Renal pelvis (tissue), 4 donors: ENCODE results near the gene AP4M1. TPM values are rescaled to one million over a fixed set of nuclear protein-coding genes. Genes with fewer than 3 reads are reported as not detected.

Experiments
- DNase-seq: peaks from one replicate; pipeline ENCODE4 v3.0.0-alpha.2; 2013
- polyA plus RNA-seq, 3 donors: library from polyadenylated mRNA; unstranded; fragments of 120-200 nt; gene quantifications; one replicate each; pipeline ENCODE4 v1.2.1, GENCODE V29; 2013; ENCODE audit not compliant: insufficient read length in 3 of 3

Gene AP4M1
- polyA plus RNA-seq, 3 donors: 33.4 to 39.4 (median 39.0) TPM

DNA sequence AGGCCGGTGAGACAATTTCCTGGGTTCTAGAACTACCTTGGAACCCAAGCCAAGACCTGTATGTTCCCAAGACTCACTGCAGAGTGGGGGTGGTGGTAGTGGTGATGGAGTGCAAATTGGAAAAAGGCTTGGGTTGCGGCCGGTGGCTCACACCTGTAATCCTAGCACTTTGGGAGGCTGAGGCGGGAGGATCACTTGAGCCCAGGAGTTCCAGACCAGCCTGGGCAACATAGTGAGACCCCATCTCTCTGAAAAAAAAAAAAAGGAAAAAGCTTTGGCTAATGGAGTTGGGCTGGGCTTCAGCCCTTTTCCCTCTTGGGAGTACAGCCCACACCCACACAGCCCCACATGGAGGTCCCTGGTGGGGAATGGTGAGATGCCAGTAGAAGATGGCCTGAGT is 4.1 kb downstream of the AP4M1 start:
- no peak for DNase-seq

DNA sequence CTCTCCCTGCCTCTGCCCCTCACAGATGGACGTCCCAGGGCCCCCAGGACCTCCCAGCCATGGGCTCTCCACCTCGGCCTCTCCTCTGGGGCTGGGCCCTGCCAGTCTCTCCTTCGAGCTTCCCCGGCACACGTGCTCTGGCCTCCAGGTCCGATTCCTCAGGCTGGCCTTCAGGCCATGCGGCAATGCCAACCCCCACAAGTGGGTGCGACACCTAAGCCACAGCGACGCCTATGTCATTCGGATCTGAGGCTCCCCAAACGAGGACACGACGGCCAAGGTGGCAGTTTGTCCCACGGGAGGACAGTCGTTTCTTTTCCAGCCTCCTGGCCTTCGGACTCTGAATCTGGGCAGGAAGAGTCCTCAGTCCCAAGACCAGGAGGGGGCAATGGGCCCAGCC is 5.2 kb downstream of the AP4M1 start:
- DNase-seq: no peak

DNA sequence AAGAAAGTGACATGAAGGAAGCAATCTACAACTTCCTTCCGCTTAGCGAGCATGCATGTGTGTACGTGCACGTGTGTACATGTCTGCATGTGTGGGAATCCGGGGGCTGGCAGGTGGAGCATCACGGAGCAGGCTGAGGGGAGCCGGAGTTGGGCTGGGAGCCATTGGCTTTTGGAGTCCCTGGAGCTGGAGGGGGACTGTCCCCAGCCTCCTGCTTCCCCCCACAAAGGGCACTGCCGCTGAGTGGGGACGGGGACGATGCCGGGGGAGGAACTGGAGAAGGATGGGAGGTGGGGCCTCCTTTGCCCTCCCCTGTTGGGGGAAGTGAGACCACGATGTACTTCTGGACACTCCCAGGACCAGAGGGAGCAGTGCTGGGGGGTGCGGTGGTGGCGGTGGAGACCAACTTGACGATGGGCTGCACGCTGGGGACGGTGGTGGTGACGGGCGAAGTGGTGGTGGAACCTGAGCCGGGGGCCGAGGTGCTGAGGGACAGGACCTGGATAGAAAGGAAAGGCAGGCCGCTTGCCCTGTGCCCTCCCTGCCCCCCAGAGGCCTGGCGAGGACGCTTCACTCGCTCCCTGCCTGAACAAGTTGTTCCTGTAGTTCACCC is 5.8 kb downstream of the AP4M1 start:
- DNase-seq: no peak

DNA sequence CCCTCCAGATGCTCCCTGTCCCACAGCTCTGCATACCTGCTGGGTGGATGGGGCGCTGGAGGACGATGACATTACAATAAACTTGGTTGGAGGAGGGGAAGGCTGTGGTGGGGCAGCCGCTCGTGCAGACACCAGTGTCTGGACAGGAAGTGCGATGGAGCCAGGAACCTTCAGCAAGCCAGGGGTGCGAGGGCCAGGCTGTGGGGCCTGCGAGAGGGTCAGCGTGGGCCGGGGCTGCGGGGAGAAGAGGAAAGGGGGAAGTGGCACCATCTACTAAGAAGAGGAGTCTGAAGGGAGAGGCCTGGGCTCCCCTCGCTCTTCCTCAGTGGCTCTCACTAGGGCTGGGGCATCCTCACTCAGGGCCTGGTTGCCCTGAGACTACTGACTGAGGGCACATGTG is 6.4 kb downstream of the AP4M1 start:
- no peak for DNase-seq

DNA sequence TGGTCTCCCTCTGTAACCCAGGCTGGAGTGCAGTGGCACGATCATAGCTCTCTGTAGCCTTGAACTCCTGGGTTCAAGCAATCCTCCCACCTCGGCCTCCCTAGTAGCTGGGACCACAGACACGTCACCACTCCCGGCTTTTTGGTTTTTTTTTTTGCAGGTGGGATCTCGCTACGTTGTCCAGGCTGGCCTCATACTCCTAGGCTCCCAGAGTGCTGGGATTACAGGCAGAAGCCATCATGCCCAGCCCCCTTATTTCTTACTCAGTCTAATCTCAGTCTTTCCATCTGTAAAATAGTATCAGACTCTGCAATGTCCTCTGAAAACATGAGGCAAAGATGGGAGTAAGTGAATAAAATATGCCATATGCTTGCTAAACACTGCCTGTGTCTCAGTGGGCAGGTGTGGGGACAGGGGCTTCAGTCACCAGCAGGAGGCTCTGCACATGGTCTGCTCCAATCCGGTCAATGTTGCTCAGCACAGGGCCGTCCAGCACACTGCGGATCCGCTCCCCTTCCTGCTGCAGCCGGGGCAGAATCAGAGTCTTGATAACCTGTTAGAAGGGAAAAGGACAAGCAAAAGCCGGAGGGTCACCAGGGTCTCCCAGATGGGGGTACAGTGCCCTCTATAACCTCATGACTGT is 8.2 kb downstream of the AP4M1 start:
- DNase-seq: no peak

DNA sequence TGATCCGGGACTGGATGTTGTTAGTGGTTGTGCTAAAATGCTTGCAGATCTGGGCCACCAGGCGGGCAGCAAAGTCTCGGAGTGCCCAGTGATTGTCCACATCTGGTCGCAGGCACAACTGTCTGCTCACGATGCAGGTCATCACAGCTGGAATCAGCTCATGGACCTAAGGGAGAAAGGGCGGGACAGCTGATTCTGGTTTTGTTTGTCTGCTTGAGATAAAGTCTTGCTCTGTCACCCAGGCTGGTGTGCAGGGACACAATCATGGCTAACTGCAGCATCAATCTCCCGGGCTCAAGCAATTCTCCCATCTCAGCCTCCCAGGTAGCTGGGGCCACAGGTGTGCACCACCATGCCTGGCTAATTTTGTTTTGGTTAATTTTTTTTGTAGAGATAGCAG is 9.7 kb downstream of the AP4M1 start:
- DNase-seq: no peak

DNA sequence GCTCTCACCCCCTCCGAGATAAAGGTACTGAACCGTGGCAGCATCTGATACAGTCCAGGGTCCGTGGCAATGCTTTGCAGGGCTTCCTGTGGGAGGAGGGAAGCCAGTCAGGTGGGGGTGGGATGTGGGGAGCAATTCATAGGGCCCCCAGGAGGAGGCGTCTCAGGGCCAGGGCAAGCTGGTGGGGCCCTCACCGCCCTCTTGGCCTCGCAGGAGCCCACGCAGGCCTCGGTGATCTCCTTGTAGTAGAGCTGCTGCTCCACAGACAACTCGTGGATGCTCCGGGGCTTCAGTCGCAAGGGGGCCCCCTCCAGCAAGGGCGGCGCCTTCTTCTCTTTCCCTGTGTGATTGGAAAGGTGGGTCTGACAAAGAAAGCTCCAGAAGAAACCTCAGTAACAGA is 10.5 kb downstream of the AP4M1 start:
- DNase-seq: no peak

DNA sequence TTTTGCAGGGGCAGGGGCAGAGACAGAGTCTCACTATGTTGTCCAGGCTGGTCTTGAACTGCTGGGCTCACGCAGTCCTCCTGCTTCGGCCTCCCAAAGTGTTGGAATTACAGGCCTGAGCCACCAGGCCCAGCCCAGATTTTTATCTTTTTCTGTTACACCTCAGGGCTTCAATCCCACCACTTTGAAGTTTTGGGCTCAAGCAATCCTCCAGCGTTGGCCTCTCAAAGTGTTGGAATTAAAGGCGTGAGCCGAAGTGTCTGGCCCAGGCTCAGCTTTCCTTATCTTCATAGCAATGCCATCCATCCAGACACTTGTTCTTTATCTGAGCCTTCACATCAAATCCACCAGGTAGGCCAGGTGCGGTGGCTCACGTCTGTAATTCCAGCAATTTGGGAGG is 13.6 kb downstream of the AP4M1 start:
- no peak for DNase-seq

DNA sequence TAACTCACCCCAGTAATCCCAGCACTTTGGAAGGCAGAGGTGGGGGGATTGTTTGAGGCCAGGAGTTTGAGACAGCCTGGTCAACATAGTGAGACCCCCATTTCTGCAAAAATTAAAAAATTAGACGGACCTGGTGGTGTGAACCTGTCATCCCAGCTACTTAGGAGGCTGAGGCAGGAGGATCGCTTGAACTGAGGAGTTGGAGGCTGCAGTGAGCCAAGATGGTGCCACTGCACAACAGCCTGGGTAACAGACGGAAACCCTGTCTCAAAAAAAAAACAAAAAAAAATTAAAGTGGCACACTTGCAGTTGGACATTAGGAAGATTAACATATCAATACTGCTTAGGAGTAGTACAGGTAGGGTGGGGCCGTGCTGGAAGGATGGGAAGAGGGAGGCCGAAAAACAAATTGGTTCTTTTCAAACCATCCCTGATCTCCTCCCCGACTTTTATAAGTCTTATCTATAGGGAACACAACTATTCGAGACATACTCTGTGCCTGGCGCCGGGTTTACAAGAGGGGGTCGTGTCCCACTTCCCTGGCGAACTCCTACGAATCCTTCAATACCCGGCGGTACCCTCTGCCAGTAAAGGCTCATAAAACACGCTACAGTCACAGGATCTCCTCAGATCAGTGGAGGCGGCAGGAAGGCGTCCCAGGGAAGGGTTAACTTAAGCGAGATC is 17.1 kb downstream of the AP4M1 start:
- DNase-seq: no peak

DNA sequence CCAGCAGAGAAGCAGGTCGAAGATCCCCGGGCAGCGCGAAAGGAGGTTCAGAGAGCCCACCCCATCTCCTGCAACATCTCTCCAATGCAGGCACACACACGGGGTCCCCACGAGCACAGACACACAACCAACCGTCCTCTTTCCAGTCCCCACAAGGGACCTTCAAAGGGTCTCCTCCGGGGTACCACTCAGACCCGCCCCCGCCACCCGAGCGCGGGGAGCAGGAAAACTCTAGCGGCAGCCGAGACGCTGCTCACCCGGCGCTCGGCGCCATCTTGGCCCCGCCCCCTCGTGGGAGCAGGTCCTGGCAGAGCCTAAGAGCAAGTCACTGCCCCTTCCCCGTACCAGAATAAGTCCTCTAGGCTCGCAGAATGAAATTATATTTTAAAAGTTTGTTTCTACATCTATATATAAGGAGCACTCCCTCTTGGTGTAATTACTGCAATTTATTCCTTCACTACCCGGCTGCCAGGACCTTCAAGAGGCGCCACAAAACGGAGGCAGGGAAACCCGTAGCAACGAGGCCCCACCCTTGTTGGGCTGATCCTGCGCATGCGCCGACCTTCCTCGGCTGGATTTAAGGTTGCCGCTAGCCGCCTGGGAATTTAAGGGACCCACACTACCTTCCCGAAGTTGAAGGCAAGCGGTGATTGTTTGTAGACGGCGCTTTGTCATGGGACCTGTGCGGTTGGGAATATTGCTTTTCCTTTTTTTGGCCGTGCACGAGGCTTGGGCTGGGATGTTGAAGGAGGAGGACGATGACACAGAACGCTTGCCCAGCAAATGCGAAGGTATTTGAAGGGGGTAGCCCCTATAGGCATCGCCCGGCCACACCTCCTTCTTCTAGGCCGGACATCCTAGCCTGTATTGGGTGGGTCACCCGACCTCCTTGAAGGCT is 17.9 kb downstream of the AP4M1 start, which contains the start of the genes CNPY4 and TAF6:
CNPY4 (plus strand) TSS at position 563 of the 898 bp plus-strand sequence; CDS start at position 674, 111 bp downstream.
TAF6 (minus strand) TSS at position 287 of the 898 bp plus-strand sequence. CDS start 5,149 bp downstream, outside the sequence.
- DNase-seq: peak; percentile 95

DNA sequence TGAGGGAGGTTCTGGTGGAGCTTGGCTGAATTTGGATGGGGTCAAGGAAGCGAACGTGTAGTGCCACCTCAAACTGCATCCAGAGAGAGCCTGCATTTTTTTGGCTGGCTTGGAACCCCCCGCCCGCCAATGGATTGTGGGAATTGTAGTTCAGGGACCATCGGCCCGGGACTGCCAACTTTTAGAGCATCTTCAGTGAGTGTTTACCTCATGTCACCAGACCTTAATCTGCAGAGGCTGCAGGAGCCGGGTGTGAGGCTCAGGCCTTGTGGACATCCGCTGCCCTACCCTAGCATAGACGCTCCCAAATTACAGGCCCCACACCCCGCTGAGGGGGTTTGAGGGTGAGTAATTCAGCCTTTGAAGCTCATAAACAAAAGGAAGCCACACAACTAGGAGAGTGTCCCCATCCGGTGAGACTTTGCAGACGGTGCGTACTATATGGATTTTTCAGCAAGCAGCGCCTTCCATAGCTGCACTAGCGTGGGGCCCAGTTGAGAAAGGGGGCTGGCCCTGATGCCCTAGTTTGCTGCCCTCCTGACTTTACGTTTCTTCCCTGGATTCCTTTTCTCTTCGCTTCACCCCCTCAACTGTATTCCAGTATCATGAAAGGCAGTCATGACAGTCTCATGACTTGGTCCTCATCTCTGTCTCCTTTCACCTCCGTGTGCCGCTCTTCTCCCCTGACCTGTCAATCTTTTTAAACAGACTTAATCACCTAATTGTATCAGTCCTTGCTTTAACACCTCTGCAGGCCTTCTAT is 18.7 kb downstream of the AP4M1 start:
- peak; percentile 64 for DNase-seq

DNA sequence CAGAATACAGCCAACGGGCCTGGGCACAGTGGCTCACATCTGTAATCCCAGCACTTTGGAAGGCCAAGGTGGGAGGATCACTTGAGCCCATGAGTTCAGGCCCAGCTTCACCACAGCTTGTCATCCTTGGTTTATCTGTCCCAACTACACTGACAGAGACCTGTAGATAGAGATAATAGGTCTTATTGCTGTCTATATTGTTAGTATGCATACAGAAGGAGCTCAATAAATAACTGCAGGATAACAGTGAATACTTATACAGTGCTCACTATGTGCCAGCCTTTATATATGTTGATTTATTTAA is 19.2 kb downstream of the AP4M1 start:
- DNase-seq: no peak

DNA sequence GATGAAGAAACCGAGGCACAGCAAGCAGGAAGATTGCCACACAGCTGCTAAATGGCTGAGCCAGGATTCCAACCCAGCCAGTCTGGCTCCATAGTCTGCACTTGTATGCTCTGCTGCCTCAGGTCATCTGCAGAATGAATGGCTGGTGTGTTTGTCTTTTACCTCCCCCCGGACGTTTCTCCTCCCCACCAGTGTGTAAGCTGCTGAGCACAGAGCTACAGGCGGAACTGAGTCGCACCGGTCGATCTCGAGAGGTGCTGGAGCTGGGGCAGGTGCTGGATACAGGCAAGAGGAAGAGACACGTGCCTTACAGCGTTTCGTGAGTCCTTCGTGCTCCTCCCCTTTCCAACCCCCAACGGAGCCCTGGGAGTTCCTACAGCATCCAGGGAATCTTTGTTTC is 20.6 kb downstream of the AP4M1 start:
- DNase-seq: no peak

DNA sequence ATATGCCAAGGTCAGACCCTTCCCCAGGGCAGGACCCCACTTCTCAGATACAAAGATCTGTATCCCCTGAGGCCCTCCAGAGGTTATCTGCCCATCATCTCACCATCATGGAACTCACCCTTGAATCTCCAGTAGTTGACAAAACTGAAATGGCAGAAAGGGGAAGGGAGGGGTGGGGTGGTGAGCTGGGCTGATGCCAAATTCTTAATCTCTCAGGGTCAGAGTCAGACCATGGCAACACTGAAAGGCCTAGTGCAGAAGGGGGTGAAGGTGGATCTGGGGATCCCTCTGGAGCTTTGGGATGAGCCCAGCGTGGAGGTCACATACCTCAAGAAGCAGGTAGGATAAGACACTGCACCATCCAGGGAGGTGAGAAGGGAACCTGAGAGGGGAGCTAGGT is 21.1 kb downstream of the AP4M1 start:
- no peak for DNase-seq

DNA sequence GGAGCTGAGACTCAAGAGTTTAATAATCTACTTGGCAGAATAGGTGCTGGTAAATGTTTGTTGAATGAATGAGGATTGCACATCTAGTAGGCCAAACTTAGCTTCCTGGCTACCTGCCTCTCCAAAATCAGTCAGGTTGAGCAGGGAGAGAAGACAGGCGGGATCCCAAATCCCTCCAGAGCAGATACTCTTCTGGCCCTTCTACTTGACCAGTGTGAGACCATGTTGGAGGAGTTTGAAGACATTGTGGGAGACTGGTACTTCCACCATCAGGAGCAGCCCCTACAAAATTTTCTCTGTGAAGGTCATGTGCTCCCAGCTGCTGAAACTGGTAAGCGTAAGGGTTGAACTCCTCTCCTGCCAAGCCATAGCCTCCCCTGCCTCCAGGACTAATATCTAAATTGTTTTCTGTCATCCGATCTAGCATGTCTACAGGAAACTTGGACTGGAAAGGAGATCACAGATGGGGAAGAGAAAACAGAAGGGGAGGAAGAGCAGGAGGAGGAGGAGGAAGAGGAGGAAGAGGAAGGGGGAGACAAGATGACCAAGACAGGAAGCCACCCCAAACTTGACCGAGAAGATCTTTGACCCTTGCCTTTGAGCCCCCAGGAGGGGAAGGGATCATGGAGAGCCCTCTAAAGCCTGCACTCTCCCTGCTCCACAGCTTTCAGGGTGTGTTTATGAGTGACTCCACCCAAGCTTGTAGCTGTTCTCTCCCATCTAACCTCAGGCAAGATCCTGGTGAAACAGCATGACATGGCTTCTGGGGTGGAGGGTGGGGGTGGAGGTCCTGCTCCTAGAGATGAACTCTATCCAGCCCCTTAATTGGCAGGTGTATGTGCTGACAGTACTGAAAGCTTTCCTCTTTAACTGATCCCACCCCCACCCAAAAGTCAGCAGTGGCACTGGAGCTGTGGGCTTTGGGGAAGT is 23.1 kb downstream of the AP4M1 start:
- DNase-seq: no peak

DNA sequence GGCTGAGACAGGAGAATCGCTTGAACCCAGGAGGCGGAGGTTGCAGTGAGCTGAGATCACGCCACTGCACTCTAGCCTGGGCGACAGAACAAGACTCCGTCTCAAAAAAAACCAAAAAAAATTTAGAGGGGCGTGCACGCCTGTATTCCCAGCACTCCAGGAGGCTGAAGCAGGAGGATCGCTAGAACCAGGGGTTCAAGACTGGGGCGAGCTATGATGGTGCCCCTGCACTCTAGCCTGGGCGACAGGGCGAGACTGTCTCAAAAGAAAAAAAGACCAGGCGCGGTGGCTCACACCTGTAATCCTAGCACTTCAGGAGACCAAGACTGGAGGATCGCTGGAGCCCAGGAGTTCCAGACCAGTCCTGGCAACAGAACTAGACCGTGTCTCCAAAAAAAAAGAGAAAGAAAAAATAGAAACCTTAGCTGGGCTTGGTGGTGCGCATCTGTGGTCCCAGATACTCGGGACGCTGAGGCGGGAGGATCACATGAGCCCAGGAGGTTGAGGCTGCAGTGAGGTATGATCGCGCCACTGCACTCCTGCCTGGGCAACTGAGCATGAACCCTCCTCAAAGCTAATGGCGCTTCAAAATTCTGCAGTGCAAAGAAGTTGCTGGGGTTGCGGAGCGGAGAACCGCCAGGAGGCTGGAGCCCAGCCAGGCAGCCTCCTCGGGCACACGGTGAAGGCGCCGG is 24.9 kb downstream of the AP4M1 start:
- no peak for DNase-seq

DNA sequence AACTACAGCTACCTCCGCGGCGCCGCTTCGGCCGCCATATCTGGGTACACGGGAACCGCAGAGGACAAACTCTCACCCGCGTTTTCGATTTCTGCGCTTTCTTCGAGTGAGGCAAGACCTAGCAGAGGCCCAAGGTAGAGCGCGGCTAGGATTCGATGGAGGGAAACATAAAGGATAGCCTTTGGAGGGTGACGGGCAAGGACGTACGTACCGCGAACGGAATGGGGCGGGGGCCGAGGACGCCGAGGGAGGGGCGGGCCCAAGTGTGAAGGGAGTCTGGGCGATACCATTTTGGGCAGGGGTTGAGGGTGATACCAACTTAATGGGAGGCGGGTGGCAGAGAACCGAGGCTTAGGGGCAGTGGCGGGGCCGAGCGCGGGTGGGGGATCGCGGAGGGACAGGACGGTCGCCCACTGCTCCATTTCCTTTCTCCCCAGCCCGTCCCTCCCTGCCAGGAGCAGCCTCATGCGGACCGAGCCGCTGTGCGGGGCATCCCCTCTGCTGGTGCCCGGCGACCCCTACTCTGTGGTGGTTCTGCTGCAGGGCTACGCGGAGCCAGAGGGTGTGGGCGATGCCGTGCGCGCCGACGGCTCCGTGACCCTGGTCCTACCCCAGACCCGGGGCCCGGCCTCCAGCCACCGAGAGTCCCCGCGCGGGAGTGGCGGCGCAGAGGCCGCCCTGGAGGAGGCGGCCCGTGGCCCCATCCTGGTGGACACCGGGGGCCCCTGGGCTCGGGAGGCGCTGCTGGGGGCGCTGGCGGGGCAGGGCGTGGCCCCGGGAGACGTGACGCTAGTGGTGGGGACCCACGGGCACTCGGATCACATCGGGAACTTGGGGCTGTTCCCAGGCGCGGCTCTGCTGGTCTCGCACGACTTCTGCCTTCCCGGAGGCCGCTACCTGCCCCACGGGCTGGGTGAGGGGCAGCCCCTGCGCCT is 25.8 kb downstream of the AP4M1 start, which contains the start of gene MBLAC1:
MBLAC1 (plus strand) TSS at position 37 of the 935 bp plus-strand sequence; CDS start at position 466, 429 bp downstream.
- peak; percentile 94 for DNase-seq

DNA sequence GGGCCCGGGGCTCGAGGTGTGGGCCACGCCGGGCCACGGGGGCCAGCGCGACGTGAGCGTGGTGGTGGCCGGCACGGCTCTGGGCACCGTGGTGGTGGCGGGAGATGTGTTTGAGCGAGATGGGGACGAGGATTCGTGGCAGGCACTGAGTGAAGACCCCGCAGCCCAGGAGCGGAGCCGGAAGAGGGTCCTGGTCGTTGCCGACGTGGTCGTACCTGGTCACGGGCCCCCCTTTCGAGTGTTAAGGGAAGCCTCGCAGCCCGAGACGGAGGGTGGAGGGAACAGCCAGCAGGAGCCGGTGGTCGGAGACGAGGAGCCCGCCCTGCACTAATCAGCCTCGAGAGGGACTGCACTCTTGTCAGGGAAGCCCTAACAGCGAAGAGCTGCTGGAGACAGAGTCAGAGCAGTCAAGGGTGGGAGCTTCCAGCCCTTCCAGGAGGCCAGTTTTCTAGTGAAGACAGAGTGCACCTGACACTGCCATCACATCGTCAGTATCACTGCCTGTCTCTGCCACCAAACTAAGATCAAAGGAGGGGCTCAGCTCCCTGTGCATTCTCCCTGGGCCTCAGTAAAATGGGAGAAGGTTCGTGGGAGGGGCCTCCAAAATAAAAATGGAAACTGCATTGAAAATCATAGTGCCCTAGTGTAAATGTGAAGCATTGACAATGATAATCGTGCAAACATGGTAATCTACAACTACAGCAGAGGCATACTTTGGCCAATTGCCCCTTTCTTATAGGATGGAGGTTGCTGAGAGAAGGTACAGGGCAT is 26.6 kb downstream of the AP4M1 start:
- no peak for DNase-seq
